Activated naive CD8-positive, alpha-beta T cell treated with anti-CD3 and anti-CD28 coated beads, Interleukin-2, amount 10 ng/mL, durations not matched to agents 7 days and 5 days (primary cell): ENCODE results near the gene ASIC2. TPM values are rescaled to one million over a fixed set of nuclear protein-coding genes. Genes with fewer than 3 reads are reported as not detected.

Experiments used
- ATAC-seq: fragments of 150-1000 bp; cut with Tn5 transposase; one replicate; pipeline ENCODE4 v1.10.0; 2021; ENCODE audit warnings: low read depth, moderate library complexity
- POLR2A ChIA-PET: fragments of 350-600 bp; sonication (Branson Sonifier 250); formaldehyde crosslinking; loops from one replicate; lab custom pipeline; 2021; ENCODE audit warnings: antibody characterized with exemption; lab: Charles Lee
- DNase-seq: peaks from one replicate; pipeline ENCODE4 v3.0.0; 2021
- H3K27ac Mint-ChIP-seq: one replicate; pipeline ENCODE4 v1.8.0; 2022; ENCODE audit warnings: mild to moderate bottlenecking, mixed read lengths
- H3K27me3 Mint-ChIP-seq: one replicate; pipeline ENCODE4 v1.8.0; 2022; ENCODE audit warnings: mild to moderate bottlenecking, moderate library complexity, mixed read lengths
- H3K36me3 Mint-ChIP-seq: one replicate; pipeline ENCODE4 v1.8.0; 2021; ENCODE audit warnings: mild to moderate bottlenecking, mixed read lengths
- H3K4me1 Mint-ChIP-seq: one replicate; pipeline ENCODE4 v1.8.0; 2021; ENCODE audit warnings: mixed read lengths
- H3K4me3 Mint-ChIP-seq: one replicate; pipeline ENCODE4 v1.8.0; 2022; ENCODE audit warnings: mild to moderate bottlenecking, moderate library complexity, mixed read lengths
- H3K9me3 Mint-ChIP-seq: one replicate; pipeline ENCODE4 v1.8.0; 2021; ENCODE audit warnings: mixed read lengths
- total RNA-seq, 2 experiments: library from RNA; stranded (reverse); gene quantifications; one replicate each; pipeline ENCODE4 v1.2.3, GENCODE V29; 2021

ASIC2 gene
- total RNA-seq, 2 experiments from 2014 or later, result not detected

- Mint-ChIP-seq H3K9me3 (no peaks in the 10 kb centered on the region), H3K4me3 (no peak overlapping the region), H3K27ac (no peak overlapping the region), H3K4me1 (no peaks in the 10 kb centered on the region), H3K36me3 (no peaks in the 10 kb centered on the region), H3K27me3 (peaks cover 3% of the 10 kb centered on the region)
- no peak for ATAC-seq
- no peak for DNase-seq
- POLR2A ChIA-PET, result no interaction called here
Observed at GRCh38 chr17:33084755-33085154, 208.3 kb downstream of the ASIC2 start.

- no peaks in the 10 kb centered on the region for H3K9me3 Mint-ChIP-seq
- peaks cover 6% of the 10 kb centered on the region for H3K27me3 Mint-ChIP-seq
- DNase-seq (no peak), ATAC-seq (no peak)
- POLR2A ChIA-PET, result no interaction called here
- no peaks in the 10 kb centered on the region for H3K36me3 Mint-ChIP-seq
- H3K4me1 Mint-ChIP-seq, result no peaks in the 10 kb centered on the region
- no peak overlapping the region for H3K27ac Mint-ChIP-seq
- no peak overlapping the region for H3K4me3 Mint-ChIP-seq
Observed at GRCh38 chr17:33082529-33083173, 210.4 kb downstream of the ASIC2 start.

GRCh38 chr17:33080091-33080490 lies 213.0 kb downstream of the ASIC2 start:
- no peak overlapping the region for H3K27ac Mint-ChIP-seq
- H3K4me3 Mint-ChIP-seq, result no peak overlapping the region
- H3K36me3 Mint-ChIP-seq, result no peaks in the 10 kb centered on the region
- POLR2A ChIA-PET, result no interaction called here
- H3K9me3 Mint-ChIP-seq, result no peaks in the 10 kb centered on the region
- peaks cover 12% of the 10 kb centered on the region for H3K27me3 Mint-ChIP-seq
- H3K4me1 Mint-ChIP-seq, result no peaks in the 10 kb centered on the region
- ATAC-seq, result no peak
- no peak for DNase-seq

GRCh38 chr17:33079201-33079600 lies 213.9 kb downstream of the ASIC2 start:
- Mint-ChIP-seq H3K9me3 (no peaks in the 10 kb centered on the region), H3K4me3 (no peak overlapping the region), H3K27ac (no peak overlapping the region), H3K27me3 (peaks cover 12% of the 10 kb centered on the region), H3K36me3 (no peaks in the 10 kb centered on the region), H3K4me1 (no peaks in the 10 kb centered on the region)
- no peak for ATAC-seq
- no peak for DNase-seq
- POLR2A ChIA-PET, result no interaction called here

- Mint-ChIP-seq H3K27me3 (peaks cover 10% of the 10 kb centered on the region), H3K36me3 (no peaks in the 10 kb centered on the region), H3K4me3 (no peak overlapping the region), H3K9me3 (no peaks in the 10 kb centered on the region), H3K27ac (no peak overlapping the region), H3K4me1 (no peaks in the 10 kb centered on the region)
- no peak for ATAC-seq
- no peak for DNase-seq
- POLR2A ChIA-PET, result no interaction called here
Observed at GRCh38 chr17:33076979-33077378, 216.1 kb downstream of the ASIC2 start.

- Mint-ChIP-seq H3K27ac (no peak overlapping the region), H3K4me3 (no peak overlapping the region), H3K9me3 (no peaks in the 10 kb centered on the region), H3K27me3 (peaks cover 11% of the 10 kb centered on the region), H3K36me3 (no peaks in the 10 kb centered on the region), H3K4me1 (no peaks in the 10 kb centered on the region)
- ATAC-seq (no peak), DNase-seq (no peak)
- POLR2A ChIA-PET, result no interaction called here
Observed at GRCh38 chr17:33073416-33073815, 219.7 kb downstream of the ASIC2 start.

GRCh38 chr17:33072421-33073161 lies 220.5 kb downstream of the ASIC2 start:
- Mint-ChIP-seq H3K4me1 (no peaks in the 10 kb centered on the region), H3K4me3 (no peak overlapping the region), H3K9me3 (no peaks in the 10 kb centered on the region), H3K27ac (no peak overlapping the region), H3K27me3 (peaks cover 13% of the 10 kb centered on the region), H3K36me3 (no peaks in the 10 kb centered on the region)
- ATAC-seq, result no peak
- POLR2A ChIA-PET, result no interaction called here
- DNase-seq, result no peak

- no peaks in the 10 kb centered on the region for H3K4me1 Mint-ChIP-seq
- no peaks in the 10 kb centered on the region for H3K9me3 Mint-ChIP-seq
Observed at GRCh38 chr17:33071656-33072055, 221.4 kb downstream of the ASIC2 start.

GRCh38 chr17:33057564-33057963 lies 235.5 kb downstream of the ASIC2 start:
- Mint-ChIP-seq H3K4me3 (no peak overlapping the region), H3K27me3 (peaks cover 6% of the 10 kb centered on the region), H3K36me3 (no peaks in the 10 kb centered on the region), H3K4me1 (no peaks in the 10 kb centered on the region), H3K9me3 (peaks cover 2% of the 10 kb centered on the region), H3K27ac (no peak overlapping the region)
- POLR2A ChIA-PET, result no interaction called here
- ATAC-seq, result no peak
- DNase-seq, result no peak

More at GRCh38 chr17:33071656-33072055, 221.4 kb downstream of the ASIC2 start:
- POLR2A ChIA-PET, result no interaction called here
- ATAC-seq (no peak), DNase-seq (no peak)
- peaks cover 18% of the 10 kb centered on the region for H3K27me3 Mint-ChIP-seq
- H3K4me3 Mint-ChIP-seq, result no peak overlapping the region
- H3K27ac Mint-ChIP-seq, result no peak overlapping the region
- no peaks in the 10 kb centered on the region for H3K36me3 Mint-ChIP-seq

- H3K36me3 Mint-ChIP-seq, result no peaks in the 10 kb centered on the region
- no peak overlapping the region for H3K4me3 Mint-ChIP-seq
- H3K9me3 Mint-ChIP-seq, result peaks cover 2% of the 10 kb centered on the region
- DNase-seq (no peak), ATAC-seq (no peak)
- no peaks in the 10 kb centered on the region for H3K4me1 Mint-ChIP-seq
- no peak overlapping the region for H3K27ac Mint-ChIP-seq
- no peaks in the 10 kb centered on the region for H3K27me3 Mint-ChIP-seq
- POLR2A ChIA-PET, result no interaction called here
Observed at GRCh38 chr17:33056399-33057146, 236.5 kb downstream of the ASIC2 start.

GRCh38 chr17:33055746-33056145 lies 237.3 kb downstream of the ASIC2 start:
- no peaks in the 10 kb centered on the region for H3K4me1 Mint-ChIP-seq
- H3K36me3 Mint-ChIP-seq, result no peaks in the 10 kb centered on the region
- DNase-seq, result no peak

GRCh38 chr17:33055171-33055611 lies 237.9 kb downstream of the ASIC2 start:
- no peaks in the 10 kb centered on the region for H3K36me3 Mint-ChIP-seq
- no peaks in the 10 kb centered on the region for H3K27me3 Mint-ChIP-seq
- no peak overlapping the region for H3K4me3 Mint-ChIP-seq
- ATAC-seq (no peak), DNase-seq (no peak)
- no peaks in the 10 kb centered on the region for H3K4me1 Mint-ChIP-seq
- H3K27ac Mint-ChIP-seq, result no peak overlapping the region
- H3K9me3 Mint-ChIP-seq, result no peaks in the 10 kb centered on the region
- POLR2A ChIA-PET, result no interaction called here

More at GRCh38 chr17:33055746-33056145, 237.3 kb downstream of the ASIC2 start:
- Mint-ChIP-seq H3K27ac (no peak overlapping the region), H3K27me3 (no peaks in the 10 kb centered on the region), H3K9me3 (peaks cover 2% of the 10 kb centered on the region), H3K4me3 (no peak overlapping the region)
- ATAC-seq, result no peak
- POLR2A ChIA-PET, result no interaction called here

- ATAC-seq, result no peak
- no peak for DNase-seq
- POLR2A ChIA-PET, result no interaction called here
Observed at GRCh38 chr17:33054412-33054811, 238.7 kb downstream of the ASIC2 start.

More at GRCh38 chr17:33054412-33054811, 238.7 kb downstream of the ASIC2 start:
- no peak overlapping the region for H3K4me3 Mint-ChIP-seq
- H3K4me1 Mint-ChIP-seq, result no peaks in the 10 kb centered on the region
- H3K36me3 Mint-ChIP-seq, result no peaks in the 10 kb centered on the region
- H3K27ac Mint-ChIP-seq, result no peak overlapping the region
- no peaks in the 10 kb centered on the region for H3K27me3 Mint-ChIP-seq
- no peaks in the 10 kb centered on the region for H3K9me3 Mint-ChIP-seq
